NB4 (cell line): ENCODE data around the gene HERC3.
"Not testable (repeated sequence)": the region's sequence is repeated elsewhere in the genome, so short reads cannot be mapped to it uniquely, and the experiment has no call there.

ENCODE experiments used
- DNase-seq: peaks from one replicate; pipeline ENCODE4 v3.0.0; 2010; ENCODE audit warnings: low read depth
- H3K4me3 ChIP-seq: one replicate; pipeline ENCODE4 v1.5.1; 2011; ENCODE audit warnings: mild to moderate bottlenecking, low read depth, low read length, moderate library complexity
- CTCF ChIP-seq: IDR thresholded peaks from one replicate; pipeline ENCODE4 v1.5.1; 2012; ENCODE audit warnings: low read depth, low read length
- MAX ChIP-seq: IDR thresholded peaks from 2 replicates; pipeline ENCODE4 v1.6.1; 2011; ENCODE audit warnings: low read depth, low read length
- MYC ChIP-seq: IDR thresholded peaks from 2 replicates; pipeline ENCODE4 v1.6.1; 2011; ENCODE audit warnings: low read depth, low read length
- POLR2A ChIP-seq: IDR thresholded peaks from 2 replicates; pipeline ENCODE4 v1.6.1; 2011; ENCODE audit warnings: mild to moderate bottlenecking; ENCODE audit not compliant: insufficient read length; ENCODE audit errors: extremely low read depth

The HERC3 gene

DNA sequence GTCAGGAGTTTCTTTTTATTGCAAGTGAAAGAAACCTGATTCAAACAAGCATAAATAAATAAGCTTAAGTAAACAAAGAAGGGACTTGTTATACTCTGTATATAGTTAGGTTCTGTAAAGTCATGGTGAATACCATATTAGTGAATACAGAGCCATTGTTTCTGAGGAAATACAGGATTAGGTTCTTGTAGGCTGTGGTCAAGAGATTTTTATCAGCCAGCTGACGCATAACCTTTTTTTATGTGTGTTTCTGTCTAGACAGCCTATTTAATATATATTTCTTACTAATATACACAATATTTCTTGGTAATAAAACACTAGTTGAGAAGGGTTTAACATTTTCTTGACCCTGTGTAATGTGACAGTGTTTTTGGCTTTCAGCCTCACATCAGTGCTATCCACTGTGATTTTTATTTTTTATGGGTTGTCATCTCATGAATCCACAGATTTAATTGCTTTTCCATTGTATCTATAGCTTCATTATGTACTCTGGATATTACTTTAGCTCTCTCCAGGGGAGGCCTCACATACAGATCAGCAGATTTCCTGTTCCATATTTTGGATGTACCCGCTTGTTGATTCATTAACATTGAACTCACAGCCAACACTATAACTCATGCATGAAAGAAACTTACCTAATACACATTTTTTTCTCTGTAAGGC is 8.0 kb downstream of the HERC3 start:
- TF ChIP-seq MAX: no peak
- no peak for TF ChIP-seq POLR2A
- no peak for TF ChIP-seq CTCF
- no peak for TF ChIP-seq MYC
- H3K4me3 ChIP-seq: no peak overlapping the region
- no peak for DNase-seq

GRCh38 chr4:88604978-88605678 is 12.8 kb downstream of the HERC3 start:
- DNase-seq: no peak
- TF ChIP-seq CTCF (no peak), MAX (no peak)
- no peak overlapping the region for H3K4me3 ChIP-seq

GRCh38 chr4:88605736-88606135 is 13.5 kb downstream of the HERC3 start:
- DNase-seq: no peak
- H3K4me3 ChIP-seq: no peak overlapping the region
- TF ChIP-seq CTCF (no peak), POLR2A (no peak), MYC (no peak), MAX (no peak)

- DNase-seq: no peak
- H3K4me3 ChIP-seq: no peak overlapping the region
- TF ChIP-seq POLR2A (no peak), CTCF (no peak), MYC (no peak), MAX (no peak)
These were observed 14.6 kb downstream of the HERC3 start for GRCh38 chr4:88606832-88607231.

DNA sequence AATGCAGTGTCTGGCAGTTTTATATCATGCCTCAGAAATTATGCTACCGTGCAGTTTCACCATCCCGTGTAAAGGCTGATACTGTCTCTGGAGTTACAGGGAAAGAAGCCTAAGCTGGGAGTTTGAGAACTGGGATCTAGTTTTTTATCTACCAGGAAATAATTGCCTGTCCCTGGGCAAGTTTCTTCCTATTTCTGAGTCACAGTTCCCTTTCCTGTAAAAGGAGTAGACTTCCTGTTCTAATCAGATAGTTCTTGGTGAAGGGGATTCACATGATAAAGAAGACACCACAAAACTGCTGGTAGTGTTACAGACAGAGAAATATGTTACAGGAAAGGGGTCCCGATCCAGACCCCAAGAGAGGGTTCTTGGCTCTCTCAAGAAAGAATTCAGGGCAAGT is 17.1 kb downstream of the HERC3 start:
- no peak overlapping the region for H3K4me3 ChIP-seq
- no peak for DNase-seq
- TF ChIP-seq POLR2A (no peak), MAX (no peak), CTCF (no peak), MYC (no peak)

DNA sequence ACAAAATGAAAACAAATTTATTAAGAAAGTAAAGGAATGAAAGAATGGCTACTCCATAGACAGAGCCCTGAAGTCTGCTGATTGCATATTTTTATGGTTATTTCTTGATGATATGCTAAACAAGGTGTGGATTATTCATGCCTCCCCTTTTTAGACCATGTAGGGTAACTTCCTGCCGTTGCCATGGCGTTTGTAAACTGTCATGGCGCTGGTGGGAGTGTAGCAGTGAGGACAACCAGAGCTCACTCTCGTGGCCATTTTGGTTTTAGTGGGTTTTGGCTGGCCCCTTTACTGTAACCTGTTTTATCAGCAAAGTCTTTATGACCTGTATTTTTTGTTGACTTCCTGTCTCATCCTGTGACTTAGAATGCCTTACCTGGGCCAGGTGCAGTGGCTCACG is 17.5 kb downstream of the HERC3 start:
- not testable (repeated sequence) for H3K4me3 ChIP-seq

More for the DNA sequence above, 17.5 kb downstream of the HERC3 start:
- not testable (repeated sequence) for DNase-seq
